Activated CD8-positive, alpha-beta memory T cell treated with anti-CD3 and anti-CD28 coated beads, Interleukin-2, amount 10 ng/mL, durations not matched to agents 7 days and 5 days (primary cell): ENCODE results near the gene CA11. TPM values are rescaled to one million over a fixed set of nuclear protein-coding genes. Genes with fewer than 3 reads are reported as not detected.

Source experiments
- ATAC-seq: fragments of 150-1000 bp; cut with Tn5 transposase; one replicate; pipeline ENCODE4 v1.10.0; 2021; ENCODE audit warnings: moderate library complexity
- CTCF ChIA-PET: fragments of 350-600 bp; sonication (Branson Sonifier 250); formaldehyde crosslinking; loops from one replicate; lab custom pipeline; 2021; ENCODE audit warnings: antibody characterized with exemption; lab: Charles Lee
- DNase-seq: peaks from one replicate; pipeline ENCODE4 v3.0.0-alpha.2; 2020
- H3K27ac Mint-ChIP-seq: one replicate; pipeline ENCODE4 v1.8.0; 2021; ENCODE audit warnings: mild to moderate bottlenecking, mixed read lengths
- H3K27me3 Mint-ChIP-seq: one replicate; pipeline ENCODE4 v1.8.0; 2021; ENCODE audit warnings: mixed read lengths
- H3K36me3 Mint-ChIP-seq: one replicate; pipeline ENCODE4 v1.8.0; 2021; ENCODE audit warnings: mild to moderate bottlenecking, mixed read lengths
- H3K4me1 Mint-ChIP-seq: one replicate; pipeline ENCODE4 v1.8.0; 2021; ENCODE audit warnings: mixed read lengths
- H3K4me3 Mint-ChIP-seq: one replicate; pipeline ENCODE4 v1.8.0; 2021; ENCODE audit warnings: mild to moderate bottlenecking, moderate library complexity, mixed read lengths
- H3K9me3 Mint-ChIP-seq: one replicate; pipeline ENCODE4 v1.8.0; 2022; ENCODE audit warnings: low read depth, mixed read lengths
- total RNA-seq, 2 experiments: library from RNA; stranded (reverse); gene quantifications; one replicate each; pipeline ENCODE4 v1.2.3, GENCODE V29; 2021

CA11 gene
- total RNA-seq, 2 experiments from 2014 or later = 6.0 to 7.2 TPM

DNA sequence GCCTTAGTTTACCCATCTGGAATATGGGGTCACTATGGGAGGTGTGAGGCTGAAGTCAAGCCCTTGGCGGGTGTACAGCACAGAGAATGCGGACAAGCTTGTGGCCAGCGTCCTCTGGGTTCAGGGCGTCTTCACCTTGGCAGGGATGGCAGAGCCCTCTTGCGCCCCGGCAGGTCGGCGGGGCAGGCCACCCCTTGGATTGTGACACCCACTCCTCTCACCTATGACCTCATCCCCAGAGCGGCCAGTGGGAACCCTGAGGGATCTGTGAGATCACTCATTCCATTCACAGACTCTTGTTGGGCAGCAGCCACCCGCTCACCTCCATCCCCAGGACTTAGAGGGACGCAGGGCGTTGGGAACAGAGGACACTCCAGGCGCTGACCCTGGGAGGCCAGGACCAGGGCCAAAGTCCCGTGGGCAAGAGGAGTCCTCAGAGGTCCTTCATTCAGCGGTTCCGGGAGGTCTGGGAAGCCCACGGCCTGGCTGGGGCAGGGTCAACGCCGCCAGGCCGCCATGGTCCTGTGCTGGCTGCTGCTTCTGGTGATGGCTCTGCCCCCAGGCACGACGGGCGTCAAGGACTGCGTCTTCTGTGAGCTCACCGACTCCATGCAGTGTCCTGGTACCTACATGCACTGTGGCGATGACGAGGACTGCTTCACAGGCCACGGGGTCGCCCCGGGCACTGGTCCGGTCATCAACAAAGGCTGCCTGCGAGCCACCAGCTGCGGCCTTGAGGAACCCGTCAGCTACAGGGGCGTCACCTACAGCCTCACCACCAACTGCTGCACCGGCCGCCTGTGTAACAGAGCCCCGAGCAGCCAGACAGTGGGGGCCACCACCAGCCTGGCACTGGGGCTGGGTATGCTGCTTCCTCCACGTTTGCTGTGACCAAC, 39.3 kb downstream of the CA11 start, which contains the start of gene SPACA4:
Gene SPACA4 (plus strand): TSS at position 280 of the 896 bp plus-strand sequence. CDS start 237 bp downstream, at position 517.
- no peak within 1 kb of the TSS for H3K4me3 Mint-ChIP-seq
- no peak within 1 kb of the TSS for H3K27ac Mint-ChIP-seq
- DNase-seq (no peak), ATAC-seq (no peak)
- CTCF ChIA-PET = interaction anchor here (0.8 to 3.7 kb wide), 6 partner anchors 10 to 116 kb away, joined by 3 to 31 read pairs (median 14); no protein-coding TSS in a partner anchor
- H3K27me3 Mint-ChIP-seq = no peaks in the 10 kb centered on the region
- peaks cover 2% of the 10 kb centered on the region for H3K4me1 Mint-ChIP-seq
- no peaks in the 10 kb centered on the region for H3K36me3 Mint-ChIP-seq
- H3K9me3 Mint-ChIP-seq = no peaks in the 10 kb centered on the region

DNA sequence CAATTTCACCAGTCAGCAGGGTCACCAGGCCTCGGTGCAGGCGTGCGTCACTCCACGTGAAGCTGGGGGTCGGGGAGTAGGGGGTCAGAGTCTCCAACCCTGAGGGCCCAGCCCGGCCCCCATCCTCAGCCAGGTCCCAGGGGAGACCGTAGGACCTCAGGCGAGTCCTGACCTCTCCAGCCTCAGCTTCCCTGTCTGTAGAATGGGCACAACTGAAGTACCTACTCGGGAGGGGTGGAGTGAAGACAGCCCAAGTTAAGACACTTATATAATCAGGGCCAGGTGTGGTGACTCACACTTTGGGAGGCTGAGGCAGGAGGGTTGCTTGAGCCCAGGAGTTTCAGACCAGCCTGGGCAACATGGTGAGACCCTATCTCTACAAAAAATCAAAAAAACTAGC, 42.1 kb downstream of the CA11 start:
- H3K27ac Mint-ChIP-seq = no peak overlapping the region
- no peak overlapping the region for H3K4me3 Mint-ChIP-seq
- DNase-seq (no peak), ATAC-seq (no peak)
- H3K4me1 Mint-ChIP-seq = peaks cover under 1% of the 10 kb centered on the region
- no peaks in the 10 kb centered on the region for H3K27me3 Mint-ChIP-seq
- CTCF ChIA-PET = interaction anchor here (1.0 kb wide), 1 partner anchor 98 kb away, joined by 3 read pairs; no protein-coding TSS in a partner anchor
- no peaks in the 10 kb centered on the region for H3K36me3 Mint-ChIP-seq
- no peaks in the 10 kb centered on the region for H3K9me3 Mint-ChIP-seq

DNA sequence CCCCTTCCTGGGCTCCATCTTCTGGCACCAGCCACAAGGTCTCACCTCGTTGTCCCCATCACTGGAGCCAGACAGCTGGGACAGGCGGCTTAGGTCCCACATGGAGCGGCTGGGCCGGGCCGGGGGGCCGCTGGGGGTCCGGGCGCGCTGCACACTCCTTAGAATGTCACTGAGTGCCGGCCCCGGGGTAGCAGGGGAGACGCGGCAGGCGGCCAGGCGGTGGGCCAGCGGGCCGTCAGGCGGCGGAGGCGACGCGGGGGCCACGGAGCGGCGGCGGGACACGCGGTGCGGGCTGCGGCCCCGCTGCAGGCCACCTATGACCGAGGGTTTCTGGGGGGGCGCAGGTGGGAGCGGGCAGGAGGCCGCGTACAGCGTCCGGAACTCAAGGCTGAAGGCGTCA, 42.5 kb downstream of the CA11 start:
- H3K36me3 Mint-ChIP-seq = no peaks in the 10 kb centered on the region
- H3K27ac Mint-ChIP-seq = no peak overlapping the region
- no peak for DNase-seq
- ATAC-seq = no peak
- H3K27me3 Mint-ChIP-seq = no peaks in the 10 kb centered on the region
- H3K4me1 Mint-ChIP-seq = no peaks in the 10 kb centered on the region
- CTCF ChIA-PET = interaction anchor here (1.0 kb wide), 1 partner anchor 97 kb away, joined by 3 read pairs; no protein-coding TSS in a partner anchor
- H3K9me3 Mint-ChIP-seq = no peaks in the 10 kb centered on the region
- no peak overlapping the region for H3K4me3 Mint-ChIP-seq

GRCh38 chr19:48603001-48603400, 43.0 kb downstream of the CA11 start:
- Mint-ChIP-seq H3K27ac (no peak overlapping the region), H3K4me1 (no peaks in the 10 kb centered on the region), H3K27me3 (no peaks in the 10 kb centered on the region), H3K4me3 (no peak overlapping the region), H3K9me3 (no peaks in the 10 kb centered on the region), H3K36me3 (no peaks in the 10 kb centered on the region)
- no peak for DNase-seq
- no peak for ATAC-seq
- CTCF ChIA-PET = interaction anchor here (1.1 kb wide), 1 partner anchor 95 kb away, joined by 3 read pairs; no protein-coding TSS in a partner anchor

GRCh38 chr19:48600679-48601417, 45.1 kb downstream of the CA11 start:
- Mint-ChIP-seq H3K27ac (no peak overlapping the region), H3K4me1 (peaks cover 8% of the 10 kb centered on the region), H3K36me3 (no peaks in the 10 kb centered on the region), H3K9me3 (no peaks in the 10 kb centered on the region), H3K27me3 (no peaks in the 10 kb centered on the region), H3K4me3 (no peak overlapping the region)
- ATAC-seq (no peak), DNase-seq (no peak)
- CTCF ChIA-PET = interaction anchor here (1.3 kb wide), 1 partner anchor 95 kb away, joined by 4 read pairs; no protein-coding TSS in a partner anchor

DNA sequence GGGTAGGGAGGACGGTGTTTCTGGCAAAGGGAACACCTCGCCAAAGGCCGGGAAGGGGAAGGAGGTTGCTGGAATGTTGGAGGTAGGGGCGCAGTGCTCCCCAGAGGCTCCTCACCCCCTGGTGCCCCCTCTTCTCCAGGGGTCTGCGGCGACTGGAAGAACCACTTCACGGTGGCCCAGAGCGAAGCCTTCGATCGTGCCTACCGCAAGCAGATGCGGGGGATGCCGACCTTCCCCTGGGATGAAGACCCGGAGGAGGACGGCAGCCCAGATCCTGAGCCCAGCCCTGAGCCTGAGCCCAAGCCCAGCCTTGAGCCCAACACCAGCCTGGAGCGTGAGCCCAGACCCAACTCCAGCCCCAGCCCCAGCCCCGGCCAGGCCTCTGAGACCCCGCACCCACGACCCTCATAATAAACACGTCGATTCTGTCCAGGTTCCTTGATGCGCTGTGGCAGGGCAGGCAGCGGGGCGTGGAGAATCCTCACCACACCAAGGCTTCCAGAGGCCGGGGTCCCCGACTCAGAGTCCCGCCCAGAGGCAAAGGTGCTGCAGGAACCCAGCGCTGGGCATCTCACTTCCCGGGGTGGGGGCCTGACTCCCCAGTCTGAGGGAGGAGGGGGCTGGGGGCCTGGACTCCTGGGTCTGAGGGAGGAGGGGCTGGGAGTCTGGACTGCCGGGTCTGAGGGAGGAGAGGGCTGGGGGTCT, 46.8 kb downstream of the CA11 start:
- H3K36me3 Mint-ChIP-seq = peaks cover 2% of the 10 kb centered on the region
- no peak overlapping the region for H3K27ac Mint-ChIP-seq
- no peaks in the 10 kb centered on the region for H3K9me3 Mint-ChIP-seq
- CTCF ChIA-PET = interaction anchor here (0.8 kb wide), 1 partner anchor 94 kb away, joined by 3 read pairs; no protein-coding TSS in a partner anchor
- DNase-seq (no peak), ATAC-seq (no peak)
- peaks cover 10% of the 10 kb centered on the region for H3K4me1 Mint-ChIP-seq
- no peaks in the 10 kb centered on the region for H3K27me3 Mint-ChIP-seq
- H3K4me3 Mint-ChIP-seq = no peak overlapping the region

GRCh38 chr19:48596679-48597465, 49.1 kb downstream of the CA11 start:
- Mint-ChIP-seq H3K4me3 (peak overlapping the region; percentile 66), H3K36me3 (peaks cover 2% of the 10 kb centered on the region), H3K4me1 (peaks cover 10% of the 10 kb centered on the region), H3K27ac (peak overlapping the region; percentile 77), H3K27me3 (no peaks in the 10 kb centered on the region), H3K9me3 (no peaks in the 10 kb centered on the region)
- DNase-seq (peak; percentile 71), ATAC-seq (peak; percentile 85)
- CTCF ChIA-PET = interaction anchor here (1.0 to 1.6 kb wide), 2 partner anchors 12 to 13 kb away, joined by 4 to 5 read pairs; no protein-coding TSS in a partner anchor

DNA sequence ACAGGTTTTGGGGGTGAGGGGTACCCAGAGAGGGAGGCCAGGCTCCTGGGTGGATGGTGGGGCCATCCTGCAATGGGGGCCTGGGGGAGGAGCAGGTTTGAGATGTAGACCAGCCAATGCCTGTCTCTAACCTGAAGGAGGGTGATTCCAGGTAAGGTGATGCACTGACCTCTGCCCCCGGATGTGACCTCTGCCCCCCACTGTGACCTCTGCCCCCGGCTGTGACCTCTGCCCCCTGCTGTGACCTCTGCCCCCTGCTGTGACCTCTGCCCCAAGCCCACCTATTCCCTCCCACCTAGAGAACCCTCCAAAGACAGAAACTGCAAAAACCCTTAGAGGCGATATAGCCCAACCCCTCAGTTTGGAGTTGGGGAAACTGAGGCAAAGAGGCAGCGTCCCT, 49.8 kb downstream of the CA11 start:
- no peaks in the 10 kb centered on the region for H3K27me3 Mint-ChIP-seq
- H3K4me3 Mint-ChIP-seq = peak overlapping the region; percentile 66
- DNase-seq (no peak), ATAC-seq (no peak)
- no peaks in the 10 kb centered on the region for H3K9me3 Mint-ChIP-seq
- CTCF ChIA-PET = interaction anchor here (1.6 kb wide), 1 partner anchor 12 kb away, joined by 5 read pairs; no protein-coding TSS in a partner anchor
- H3K27ac Mint-ChIP-seq = peak overlapping the region; percentile 57
- H3K36me3 Mint-ChIP-seq = peaks cover 2% of the 10 kb centered on the region
- peaks cover 12% of the 10 kb centered on the region for H3K4me1 Mint-ChIP-seq

DNA sequence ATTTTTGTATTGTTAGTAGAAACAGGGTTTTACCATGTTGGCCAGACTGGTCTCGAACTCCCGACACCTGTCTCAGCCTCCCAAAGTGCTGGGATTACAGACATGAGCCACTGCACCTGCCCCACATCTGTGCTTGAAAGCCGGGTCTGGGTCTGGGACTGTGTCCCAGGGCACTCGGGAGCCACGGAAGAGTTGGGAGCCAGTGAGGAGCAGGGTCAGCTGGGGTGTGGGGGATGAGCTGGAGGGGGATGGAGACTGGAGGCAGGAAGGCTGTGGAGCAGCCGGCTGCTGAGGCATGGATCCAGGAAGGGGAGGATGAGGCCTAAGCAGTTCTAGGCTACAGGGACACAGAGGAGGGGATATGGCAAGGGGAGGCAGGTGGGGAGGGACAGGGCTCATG, 50.2 kb downstream of the CA11 start:
- CTCF ChIA-PET = no interaction called here

GRCh38 chr19:48595171-48595570, 50.8 kb downstream of the CA11 start:
- ATAC-seq (no peak), DNase-seq (no peak)
- Mint-ChIP-seq H3K9me3 (no peaks in the 10 kb centered on the region), H3K36me3 (peaks cover 2% of the 10 kb centered on the region), H3K27me3 (no peaks in the 10 kb centered on the region), H3K4me3 (peak overlapping the region; percentile 17), H3K4me1 (peaks cover 12% of the 10 kb centered on the region), H3K27ac (no peak overlapping the region)
- CTCF ChIA-PET = interaction anchor here (0.6 to 2.9 kb wide), 4 partner anchors 11 to 204 kb away, joined by 3 to 13 read pairs (median 4); partner anchors contain the start of gene KDELR1

More for the DNA sequence above, 50.2 kb downstream of the CA11 start:
- Mint-ChIP-seq H3K27me3 (no peaks in the 10 kb centered on the region), H3K36me3 (peaks cover 2% of the 10 kb centered on the region), H3K27ac (no peak overlapping the region), H3K9me3 (no peaks in the 10 kb centered on the region), H3K4me3 (peak overlapping the region; percentile 66), H3K4me1 (peaks cover 12% of the 10 kb centered on the region)
- DNase-seq = no peak
- no peak for ATAC-seq

- ATAC-seq (no peak), DNase-seq (no peak)
- H3K36me3 Mint-ChIP-seq = peaks cover 2% of the 10 kb centered on the region
- CTCF ChIA-PET = interaction anchor here (1.9 to 11.2 kb wide), 3 partner anchors 77 to 101 kb away, joined by 6 to 221 read pairs (median 8); no protein-coding TSS in a partner anchor
- H3K27me3 Mint-ChIP-seq = no peaks in the 10 kb centered on the region
- H3K27ac Mint-ChIP-seq = no peak overlapping the region
- no peaks in the 10 kb centered on the region for H3K9me3 Mint-ChIP-seq
- H3K4me3 Mint-ChIP-seq = no peak overlapping the region
- peaks cover 11% of the 10 kb centered on the region for H3K4me1 Mint-ChIP-seq
These were observed 55.0 kb downstream of the CA11 start for GRCh38 chr19:48591021-48591420.
